Brain microvascular endothelial cell (primary cell): ENCODE measurements around the gene CIROP.

Source experiments
- DNase-seq: peaks from one replicate; pipeline ENCODE4 v3.0.0-alpha.2; 2020
- H3K27ac ChIP-seq: fragments of 250-450 bp; sonication (Bioruptor Pico); 2 replicates; pipeline ENCODE4 v1.5.1; 2020; ENCODE audit warnings: mild to moderate bottlenecking, moderate library complexity
- H3K27me3 ChIP-seq: fragments of 250-450 bp; sonication (Bioruptor Pico); replicated peaks from 2 replicates; pipeline ENCODE4 v1.5.1; 2020; ENCODE audit warnings: mild to moderate bottlenecking
- H3K36me3 ChIP-seq: fragments of 250-450 bp; sonication (Bioruptor Pico); replicated peaks from 2 replicates; pipeline ENCODE4 v1.5.1; 2020; ENCODE audit warnings: mild to moderate bottlenecking
- H3K4me3 ChIP-seq: 2 replicates; pipeline ENCODE4 v1.5.1; 2011; ENCODE audit warnings: low read depth, mild to moderate bottlenecking, control low read depth, low read length, moderate library complexity
- in situ Hi-C: cut with HindIII; loops from 2 replicates; pipeline ENCODE4 v1.10.0; 2017; ENCODE audit warnings: low sequenced_read_pairs, low pct_ligation_motif_present
- TF ChIP-seq, protein P1 (sequence below): IDR thresholded peaks from 2 replicates; pipeline ENCODE4 v1.5.1; 2011; ENCODE audit warnings: low read depth, mild to moderate bottlenecking, moderate library complexity, low read length, control low read depth, inconsistent platforms; ENCODE audit errors: missing control alignments

Gene CIROP

DNA sequence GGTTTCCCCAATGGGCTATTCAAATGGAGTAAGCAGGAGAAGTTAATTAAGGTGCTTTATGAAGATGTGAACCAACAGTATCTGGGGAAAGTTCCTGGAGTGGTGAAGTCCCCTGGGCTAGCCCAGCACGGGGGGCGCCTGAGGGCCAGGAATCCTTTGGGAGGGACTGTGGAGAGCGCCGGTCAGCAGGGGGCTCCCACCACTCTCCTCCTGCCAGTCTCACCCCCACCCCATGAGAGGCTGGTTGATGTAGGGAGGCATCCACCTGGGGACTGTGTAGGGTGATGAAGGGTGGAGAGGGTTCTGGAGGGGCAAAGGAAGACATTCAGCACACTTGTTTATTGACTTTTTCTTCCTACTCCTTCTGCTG is 9.9 kb upstream of the CIROP start:
- Histone ChIP-seq H3K4me3 (no peak overlapping the region), H3K27me3 (peaks cover 4% of the 10 kb centered on the region), H3K36me3 (no peaks in the 10 kb centered on the region), H3K27ac (peak overlapping the region; percentile 54)
- no peak for DNase-seq
- in situ Hi-C loops = no loop called here
- TF ChIP-seq, protein P1, sequence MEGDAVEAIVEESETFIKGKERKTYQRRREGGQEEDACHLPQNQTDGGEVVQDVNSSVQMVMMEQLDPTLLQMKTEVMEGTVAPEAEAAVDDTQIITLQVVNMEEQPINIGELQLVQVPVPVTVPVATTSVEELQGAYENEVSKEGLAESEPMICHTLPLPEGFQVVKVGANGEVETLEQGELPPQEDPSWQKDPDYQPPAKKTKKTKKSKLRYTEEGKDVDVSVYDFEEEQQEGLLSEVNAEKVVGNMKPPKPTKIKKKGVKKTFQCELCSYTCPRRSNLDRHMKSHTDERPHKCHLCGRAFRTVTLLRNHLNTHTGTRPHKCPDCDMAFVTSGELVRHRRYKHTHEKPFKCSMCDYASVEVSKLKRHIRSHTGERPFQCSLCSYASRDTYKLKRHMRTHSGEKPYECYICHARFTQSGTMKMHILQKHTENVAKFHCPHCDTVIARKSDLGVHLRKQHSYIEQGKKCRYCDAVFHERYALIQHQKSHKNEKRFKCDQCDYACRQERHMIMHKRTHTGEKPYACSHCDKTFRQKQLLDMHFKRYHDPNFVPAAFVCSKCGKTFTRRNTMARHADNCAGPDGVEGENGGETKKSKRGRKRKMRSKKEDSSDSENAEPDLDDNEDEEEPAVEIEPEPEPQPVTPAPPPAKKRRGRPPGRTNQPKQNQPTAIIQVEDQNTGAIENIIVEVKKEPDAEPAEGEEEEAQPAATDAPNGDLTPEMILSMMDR = peak; percentile 38

DNA sequence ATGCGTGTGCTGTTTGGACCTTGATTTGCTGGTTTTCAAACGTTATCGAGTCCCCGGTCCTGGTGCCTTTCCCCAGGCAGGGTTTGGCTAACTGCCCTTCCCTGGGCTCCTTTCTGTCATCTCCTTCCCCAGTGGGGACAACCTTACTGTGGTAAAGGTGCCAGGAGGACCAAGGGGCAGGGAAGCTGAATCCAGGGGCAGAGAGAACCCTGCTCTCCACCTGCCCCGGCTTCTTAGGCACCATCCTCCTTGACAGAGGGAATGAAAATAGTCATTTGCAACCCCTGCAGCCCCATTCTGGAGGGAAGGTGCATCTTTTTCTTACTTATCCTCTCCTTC is 9.3 kb upstream of the CIROP start:
- H3K27me3 ChIP-seq = peaks cover 4% of the 10 kb centered on the region
- TF ChIP-seq, protein P1 = no peak
- in situ Hi-C loops = no loop called here
- no peak for DNase-seq
- no peaks in the 10 kb centered on the region for H3K36me3 ChIP-seq
- H3K27ac ChIP-seq = no peak overlapping the region
- H3K4me3 ChIP-seq = no peak overlapping the region

DNA sequence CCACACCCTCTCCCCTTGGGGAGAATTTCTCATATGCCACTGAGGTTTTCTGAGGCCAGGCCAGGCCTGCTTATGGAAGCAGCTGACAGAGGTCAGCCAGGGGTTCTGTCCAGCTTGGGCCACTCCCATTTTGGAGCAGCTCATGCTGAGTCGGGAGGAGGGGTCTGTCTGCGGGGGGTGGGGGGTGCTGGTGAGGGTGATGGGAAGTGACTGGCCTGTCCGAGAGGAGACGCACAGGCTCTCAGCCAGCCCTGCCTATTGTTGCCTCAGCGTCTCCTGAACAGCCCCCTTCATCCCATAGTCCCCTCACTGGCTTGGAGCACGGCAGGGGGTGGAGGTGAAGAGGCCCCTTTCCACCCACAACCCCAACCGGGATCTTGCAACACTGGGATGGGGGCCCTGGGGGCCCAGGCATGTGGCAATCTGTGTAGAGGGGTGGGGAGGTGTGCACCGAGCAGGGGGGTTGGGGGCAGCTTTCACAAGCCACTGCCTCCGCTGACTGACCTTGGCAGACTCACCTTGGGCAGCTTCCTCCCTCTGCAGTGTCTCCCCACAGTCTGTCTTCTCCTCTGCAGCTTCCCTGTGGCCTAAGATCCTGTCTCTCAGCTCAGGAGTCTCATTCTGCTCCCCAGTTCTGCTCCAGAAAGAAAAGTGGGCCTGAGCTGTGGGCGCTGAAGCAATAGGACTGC is 8.8 kb upstream of the CIROP start:
- in situ Hi-C loops = no loop called here
- TF ChIP-seq, protein P1 = no peak
- no peaks in the 10 kb centered on the region for H3K36me3 ChIP-seq
- peaks cover 4% of the 10 kb centered on the region for H3K27me3 ChIP-seq
- H3K4me3 ChIP-seq = no peak overlapping the region
- DNase-seq = no peak
- H3K27ac ChIP-seq = no peak overlapping the region

DNA sequence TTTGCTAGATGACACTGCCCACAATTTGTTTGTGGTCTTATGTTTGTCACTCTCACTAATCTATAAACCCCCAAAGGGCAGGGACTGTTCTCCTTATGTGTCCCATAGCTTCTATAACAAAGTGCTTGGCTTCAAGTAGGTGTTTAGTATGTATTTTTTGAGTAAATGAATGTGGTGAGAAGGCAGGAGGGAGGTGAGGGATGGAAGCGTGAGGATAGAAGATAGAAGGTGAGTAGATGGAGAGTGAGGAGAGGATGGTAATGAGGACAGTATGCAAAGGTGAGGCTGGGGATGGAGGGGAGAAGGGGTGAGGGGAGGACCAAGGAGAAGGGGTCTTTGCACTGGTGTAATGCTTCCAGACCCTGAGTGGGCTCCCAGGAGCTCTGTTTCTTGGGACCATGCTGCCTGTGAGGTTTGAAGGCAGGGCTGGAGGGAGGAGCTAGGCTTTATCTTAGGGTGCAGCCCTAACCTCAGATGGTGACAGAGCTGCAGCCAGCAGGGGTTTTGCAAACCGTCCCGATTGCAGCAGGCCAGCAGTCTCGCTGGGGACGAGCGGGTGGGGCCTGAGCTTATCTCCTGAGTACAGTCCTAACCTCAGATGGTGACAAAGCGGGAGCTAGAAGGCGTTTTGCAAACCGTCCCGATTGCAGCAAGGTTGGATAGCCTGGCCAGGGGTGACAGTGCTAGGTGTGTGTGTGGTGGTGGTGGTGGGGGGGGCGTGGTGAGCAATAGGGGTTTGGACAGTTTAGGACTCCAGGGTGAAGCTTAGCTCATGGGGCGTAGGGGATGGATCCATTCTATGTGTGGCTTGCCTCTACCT is 7.8 kb upstream of the CIROP start:
- Histone ChIP-seq H3K27me3 (peaks cover 4% of the 10 kb centered on the region), H3K4me3 (no peak overlapping the region), H3K36me3 (no peaks in the 10 kb centered on the region), H3K27ac (no peak overlapping the region)
- in situ Hi-C loops = no loop called here
- TF ChIP-seq, protein P1 = no peak
- no peak for DNase-seq

DNA sequence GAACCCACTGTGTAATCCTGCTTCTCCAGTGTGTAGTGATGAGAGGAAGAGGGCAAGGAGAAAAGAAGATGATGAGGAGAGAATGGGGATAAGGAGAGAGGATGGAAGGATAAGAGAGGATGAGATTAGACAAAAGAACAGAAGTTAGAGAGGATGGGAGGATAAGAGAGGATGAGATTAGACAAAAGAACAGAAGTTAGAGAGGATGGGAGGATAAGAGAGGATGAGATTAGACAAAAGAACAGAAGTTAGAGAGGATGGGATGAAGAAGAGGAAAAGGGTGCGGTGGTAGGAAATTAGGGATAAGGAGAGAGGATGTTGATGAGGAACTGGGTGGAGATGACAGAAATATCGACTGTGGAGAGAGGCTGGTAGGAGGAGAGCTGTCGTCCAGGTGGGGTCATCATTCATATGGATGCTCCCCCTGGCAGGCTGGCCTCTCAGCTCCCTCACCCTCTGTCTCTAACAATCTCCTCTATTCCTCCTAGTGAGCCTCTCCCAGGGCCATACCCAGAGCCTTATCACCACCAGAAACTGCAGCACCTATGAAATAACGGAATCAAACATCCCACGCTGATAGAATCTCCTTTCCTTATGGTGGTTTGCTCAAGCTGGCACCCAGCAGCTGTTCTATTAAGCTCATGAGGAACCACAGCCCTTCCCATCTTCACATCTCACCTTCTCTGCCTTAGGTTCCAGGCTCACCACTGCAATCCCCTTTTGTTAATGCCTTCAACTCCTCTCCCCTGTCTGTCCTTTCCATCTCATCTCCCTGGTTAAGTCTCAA is 6.0 kb upstream of the CIROP start:
- DNase-seq = no peak
- H3K27ac ChIP-seq = no peak overlapping the region
- in situ Hi-C loops = no loop called here
- no peaks in the 10 kb centered on the region for H3K36me3 ChIP-seq
- TF ChIP-seq, protein P1 = no peak
- no peak overlapping the region for H3K4me3 ChIP-seq
- H3K27me3 ChIP-seq = peaks cover 4% of the 10 kb centered on the region
